ENCODE measurements around the gene TAAR2. TPM values are rescaled to one million over a fixed set of nuclear protein-coding genes. Genes with fewer than 3 reads are reported as not detected.

The TAAR2 gene
- total RNA-seq, 2 experiments from 2014 or later, result not detected

DNA sequence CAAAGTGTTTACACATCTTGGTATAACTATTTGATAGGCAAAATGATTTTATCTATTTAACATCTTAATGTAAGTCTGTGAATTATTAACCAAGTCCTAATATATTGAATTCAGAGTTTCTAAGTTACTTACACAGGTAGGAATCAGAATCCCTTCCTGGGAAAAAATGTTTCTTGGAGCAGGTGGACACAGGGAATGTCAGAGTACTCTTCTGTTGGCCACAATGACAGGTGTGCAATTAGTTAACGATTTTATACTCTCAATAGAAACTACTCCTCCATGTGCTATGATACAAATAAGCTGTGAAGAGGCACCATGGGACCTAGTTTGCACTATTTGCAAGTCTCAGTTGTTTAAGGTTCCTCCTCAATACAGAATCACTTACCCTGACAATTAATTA lies 33.7 kb downstream of the TAAR2 start:
- no peak for DNase-seq
- H3K9me3 Mint-ChIP-seq, result no peaks in the 10 kb centered on the region
- no peak overlapping the region for H3K27ac Mint-ChIP-seq
- H3K36me3 Mint-ChIP-seq, result no peaks in the 10 kb centered on the region
- no peaks in the 10 kb centered on the region for H3K4me1 Mint-ChIP-seq
- H3K4me3 Mint-ChIP-seq, result no peak overlapping the region
- peaks cover 13% of the 10 kb centered on the region for H3K27me3 Mint-ChIP-seq

- DNase-seq, result no peak
- Mint-ChIP-seq H3K9me3 (no peaks in the 10 kb centered on the region), H3K4me3 (no peak within 1 kb of the TSS), H3K4me1 (no peaks in the 10 kb centered on the region), H3K27ac (no peak within 1 kb of the TSS), H3K36me3 (no peaks in the 10 kb centered on the region), H3K27me3 (peaks cover 13% of the 10 kb centered on the region)
These were observed 34.6 kb downstream of the TAAR2 start, which contains the start of gene TAAR5 for GRCh38 chr6:132589454-132589853. TSS of gene TAAR5 (minus strand) at chr6:132589741. CDS start at chr6:132589686, 55 bp downstream.

- no peaks in the 10 kb centered on the region for H3K4me1 Mint-ChIP-seq
These were observed 36.7 kb downstream of the TAAR2 start for GRCh38 chr6:132587424-132587823.

GRCh38 chr6:132584698-132585097 lies 39.4 kb downstream of the TAAR2 start:
- Mint-ChIP-seq H3K27ac (no peak overlapping the region), H3K27me3 (peaks cover 22% of the 10 kb centered on the region), H3K4me1 (no peaks in the 10 kb centered on the region), H3K4me3 (no peak overlapping the region), H3K9me3 (no peaks in the 10 kb centered on the region), H3K36me3 (no peaks in the 10 kb centered on the region)
- no peak for DNase-seq

More at GRCh38 chr6:132587424-132587823, 36.7 kb downstream of the TAAR2 start:
- no peak for DNase-seq
- no peak overlapping the region for H3K27ac Mint-ChIP-seq
- H3K27me3 Mint-ChIP-seq, result peaks cover 17% of the 10 kb centered on the region
- H3K36me3 Mint-ChIP-seq, result no peaks in the 10 kb centered on the region
- no peak overlapping the region for H3K4me3 Mint-ChIP-seq
- no peaks in the 10 kb centered on the region for H3K9me3 Mint-ChIP-seq

DNA sequence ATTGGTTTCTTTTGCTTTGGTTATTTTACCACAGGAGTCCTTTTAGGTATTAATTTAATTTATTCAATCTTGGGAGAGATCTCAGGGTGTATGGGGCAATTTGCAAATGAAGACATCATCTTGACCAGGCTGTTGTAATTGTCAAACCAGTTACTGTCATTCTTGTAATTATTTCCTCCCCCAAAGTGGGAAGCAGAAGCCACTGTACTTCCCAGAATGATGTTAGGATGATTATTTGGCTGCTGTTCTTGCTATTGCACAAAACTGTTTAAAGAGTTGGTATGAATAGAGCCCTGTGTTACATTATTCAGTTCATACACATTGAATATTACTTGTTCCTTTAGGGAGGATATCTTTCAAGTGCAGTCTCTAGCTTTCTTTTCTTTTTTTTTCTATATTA lies 52.3 kb downstream of the TAAR2 start:
- H3K4me3 Mint-ChIP-seq, result no peak overlapping the region
- no peak for DNase-seq
- no peaks in the 10 kb centered on the region for H3K4me1 Mint-ChIP-seq
- H3K9me3 Mint-ChIP-seq, result no peaks in the 10 kb centered on the region
- H3K27ac Mint-ChIP-seq, result no peak overlapping the region
- no peaks in the 10 kb centered on the region for H3K36me3 Mint-ChIP-seq
- peaks cover 30% of the 10 kb centered on the region for H3K27me3 Mint-ChIP-seq

GRCh38 chr6:132570221-132570777 lies 53.8 kb downstream of the TAAR2 start, which contains the start of gene TAAR6:
TSS of gene TAAR6 (plus strand) at chr6:132570322. CDS start at chr6:132570322, 0 bp downstream.
- H3K4me1 Mint-ChIP-seq, result no peaks in the 10 kb centered on the region

DNA sequence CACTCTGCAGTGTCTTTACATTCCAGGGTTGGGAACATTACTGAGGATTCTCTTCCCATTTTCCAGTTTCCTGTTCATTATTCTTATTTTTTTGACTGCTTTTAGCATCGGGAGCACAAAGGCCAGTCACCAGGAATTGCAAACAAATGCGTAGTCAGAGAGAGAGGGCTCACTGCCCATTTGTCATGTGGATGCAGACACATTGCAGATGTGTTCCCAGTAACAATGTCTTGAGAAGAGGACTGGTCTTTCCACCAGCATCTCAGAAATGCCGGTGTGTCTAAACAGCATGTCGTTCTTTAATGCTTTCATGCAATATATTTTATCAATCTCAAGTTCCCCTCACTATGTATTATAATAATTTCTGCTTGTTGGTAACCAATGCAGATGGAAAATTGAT lies 54.9 kb downstream of the TAAR2 start:
- DNase-seq, result no peak
- Mint-ChIP-seq H3K36me3 (no peaks in the 10 kb centered on the region), H3K27me3 (peaks cover 34% of the 10 kb centered on the region), H3K4me1 (no peaks in the 10 kb centered on the region), H3K9me3 (no peaks in the 10 kb centered on the region), H3K4me3 (no peak overlapping the region), H3K27ac (no peak overlapping the region)

More at GRCh38 chr6:132570221-132570777, 53.8 kb downstream of the TAAR2 start, which contains the start of gene TAAR6:
- H3K27me3 Mint-ChIP-seq, result peaks cover 33% of the 10 kb centered on the region
- no peak within 1 kb of the TSS for H3K27ac Mint-ChIP-seq
- H3K4me3 Mint-ChIP-seq, result no peak within 1 kb of the TSS
- DNase-seq, result no peak
- no peaks in the 10 kb centered on the region for H3K36me3 Mint-ChIP-seq
- H3K9me3 Mint-ChIP-seq, result no peaks in the 10 kb centered on the region

- H3K36me3 Mint-ChIP-seq, result no peaks in the 10 kb centered on the region
- no peak overlapping the region for H3K27ac Mint-ChIP-seq
- no peak for DNase-seq
- H3K4me1 Mint-ChIP-seq, result no peaks in the 10 kb centered on the region
- no peaks in the 10 kb centered on the region for H3K9me3 Mint-ChIP-seq
- H3K4me3 Mint-ChIP-seq, result no peak overlapping the region
- peaks cover 37% of the 10 kb centered on the region for H3K27me3 Mint-ChIP-seq
These were observed 55.5 kb downstream of the TAAR2 start for GRCh38 chr6:132568611-132569010.

GRCh38 chr6:132567566-132567965 lies 56.5 kb downstream of the TAAR2 start:
- H3K4me1 Mint-ChIP-seq, result no peaks in the 10 kb centered on the region
- H3K27ac Mint-ChIP-seq, result no peak overlapping the region
- DNase-seq, result no peak
- peaks cover 30% of the 10 kb centered on the region for H3K27me3 Mint-ChIP-seq
- H3K36me3 Mint-ChIP-seq, result no peaks in the 10 kb centered on the region
- H3K9me3 Mint-ChIP-seq, result no peaks in the 10 kb centered on the region
- no peak overlapping the region for H3K4me3 Mint-ChIP-seq

Other genes starting within 250 kb of the TAAR2 start
- not detected for gene MOXD1, start 222.8 kb downstream of the TAAR2 start, total RNA-seq
- gene STX7, start 111.2 kb downstream of the TAAR2 start, total RNA-seq, result 10 to 100 TPM; 14.8 to 16.3 TPM
- gene TAAR9, start 86.0 kb downstream of the TAAR2 start, total RNA-seq, result not detected
- gene TAAR8, start 71.6 kb downstream of the TAAR2 start, total RNA-seq, result not detected
- gene TAAR6, start 54.0 kb downstream of the TAAR2 start, total RNA-seq, result not detected
- gene TAAR5, start 34.5 kb downstream of the TAAR2 start, total RNA-seq, result not detected
- not detected for gene TAAR1, start 34.9 kb upstream of the TAAR2 start, total RNA-seq
- gene VNN1, start 89.8 kb upstream of the TAAR2 start, total RNA-seq, result not detected
- gene VNN2, start 133.6 kb upstream of the TAAR2 start, total RNA-seq, result 10 to 100 TPM in 1 of 2 experiments, 1 to 10 TPM in 1; 9.4 to 11.9 TPM
- 10 to 100 TPM in 1 of 2 experiments, 1 to 10 TPM in 1; 9.7 to 10.8 TPM for gene SLC18B1, start 174.4 kb upstream of the TAAR2 start, total RNA-seq
- gene RPS12, start 190.3 kb upstream of the TAAR2 start, total RNA-seq, result 1,000 to 10,000 TPM; 1,899 to 2,004 TPM